A673 (cell line): ENCODE results near the gene PRKG1. TPM values are rescaled to one million over a fixed set of nuclear protein-coding genes. Genes with fewer than 3 reads are reported as not detected.

Source experiments
- BruUV-seq: library from RNA; stranded (reverse); fragments of 400-500 nt; replicated peaks from 2 replicates; lab custom pipeline; 2021; lab: Mats Ljungman, UMichigan
- CTCF ChIA-PET: fragments of 300-600 bp; sonication (Branson Sonifier 250); formaldehyde crosslinking; loops from one replicate; lab custom pipeline; 2022; ENCODE audit warnings: antibody characterized with exemption; lab: Charles Lee
- POLR2A ChIA-PET: fragments of 300-600 bp; sonication (Branson Sonifier 250); formaldehyde crosslinking; loops from one replicate; lab custom pipeline; 2022; ENCODE audit warnings: antibody characterized with exemption; ENCODE audit not compliant: low non-redundant PET; lab: Charles Lee
- DNase-seq: peaks from one replicate; pipeline ENCODE4 v3.0.0-alpha.2; 2015; ENCODE audit warnings: low spot score
- H3K27ac ChIP-seq: fragments of 200-600 bp; sonication (generic); 2 replicates; pipeline ENCODE4 v1.5.1; 2016; ENCODE audit warnings: mixed run types, low read depth, mild to moderate bottlenecking, mixed read lengths, antibody characterized with exemption, low read length; ENCODE audit not compliant: poor library complexity, severe bottlenecking
- H3K27me3 ChIP-seq: fragments of 200-600 bp; sonication (generic); replicated peaks from 2 replicates; pipeline ENCODE4 v1.6.1; 2017; ENCODE audit warnings: mixed run types, low read depth, mild to moderate bottlenecking, mixed read lengths, antibody characterized with exemption, low read length; ENCODE audit not compliant: insufficient read depth, poor library complexity
- H3K36me3 ChIP-seq: fragments of 200-600 bp; sonication (generic); 2 replicates; pipeline ENCODE4 v1.6.1; 2016; ENCODE audit warnings: mixed run types, mild to moderate bottlenecking, mixed read lengths, antibody characterized with exemption, low read length; ENCODE audit not compliant: insufficient read depth, poor library complexity, severe bottlenecking
- H3K4me1 ChIP-seq: fragments of 200-600 bp; sonication (generic); 2 replicates; pipeline ENCODE4 v1.6.1; 2017; ENCODE audit warnings: mixed run types, mild to moderate bottlenecking, mixed read lengths, antibody characterized with exemption, low read length; ENCODE audit not compliant: insufficient read depth, poor library complexity, severe bottlenecking
- H3K4me3 ChIP-seq: fragments of 200-600 bp; sonication (generic); 2 replicates; pipeline ENCODE4 v1.5.1; 2016; ENCODE audit warnings: low read depth, mixed run types, mild to moderate bottlenecking, mixed read lengths, low read length; ENCODE audit not compliant: poor library complexity, severe bottlenecking
- H3K9me3 ChIP-seq: fragments of 200-600 bp; sonication (generic); 2 replicates; pipeline ENCODE4 v1.6.1; 2016; ENCODE audit warnings: mixed run types, low read depth, mild to moderate bottlenecking, mixed read lengths, antibody characterized with exemption, low read length; ENCODE audit not compliant: poor library complexity, severe bottlenecking
- EZH2 ChIP-seq: fragments of 200-600 bp; sonication (generic); IDR thresholded peaks from 2 replicates; pipeline ENCODE4 v1.6.1; 2017; ENCODE audit warnings: borderline replicate concordance, low read depth, mild to moderate bottlenecking, mixed read lengths, antibody characterized with exemption, low read length; ENCODE audit not compliant: poor library complexity, severe bottlenecking
- intact Hi-C: fragments of 100-400 bp; cut with micrococcal nuclease; formaldehyde crosslinking; loops from one replicate; pipeline ENCODE4 v1.10.0; 2022; ENCODE audit not compliant: unreplicated experiment
- total RNA-seq: library from RNA; stranded (reverse); gene quantifications from 2 replicates; pipeline ENCODE4 v1.2.3, GENCODE V29; 2021
- TF ChIP-seq, protein P1 (sequence below): fragments of 300-800, 200-600 bp; sonication (generic); conservative IDR thresholded peaks from 2 replicates; pipeline ENCODE4 v1.5.1; 2017; ENCODE audit warnings: low read depth, mild to moderate bottlenecking, antibody characterized with exemption, low read length, moderate library complexity, mixed read lengths

PRKG1 gene
- total RNA-seq, 1 experiment from 2014 or later: 0.58 TPM

GRCh38 chr10:51406581-51406980 is 332.3 kb downstream of the PRKG1 start:
- H3K4me3 ChIP-seq: no peak overlapping the region
- CTCF ChIA-PET: no interaction called here
- TF ChIP-seq EZH2: no peak
- TF ChIP-seq, protein P1, sequence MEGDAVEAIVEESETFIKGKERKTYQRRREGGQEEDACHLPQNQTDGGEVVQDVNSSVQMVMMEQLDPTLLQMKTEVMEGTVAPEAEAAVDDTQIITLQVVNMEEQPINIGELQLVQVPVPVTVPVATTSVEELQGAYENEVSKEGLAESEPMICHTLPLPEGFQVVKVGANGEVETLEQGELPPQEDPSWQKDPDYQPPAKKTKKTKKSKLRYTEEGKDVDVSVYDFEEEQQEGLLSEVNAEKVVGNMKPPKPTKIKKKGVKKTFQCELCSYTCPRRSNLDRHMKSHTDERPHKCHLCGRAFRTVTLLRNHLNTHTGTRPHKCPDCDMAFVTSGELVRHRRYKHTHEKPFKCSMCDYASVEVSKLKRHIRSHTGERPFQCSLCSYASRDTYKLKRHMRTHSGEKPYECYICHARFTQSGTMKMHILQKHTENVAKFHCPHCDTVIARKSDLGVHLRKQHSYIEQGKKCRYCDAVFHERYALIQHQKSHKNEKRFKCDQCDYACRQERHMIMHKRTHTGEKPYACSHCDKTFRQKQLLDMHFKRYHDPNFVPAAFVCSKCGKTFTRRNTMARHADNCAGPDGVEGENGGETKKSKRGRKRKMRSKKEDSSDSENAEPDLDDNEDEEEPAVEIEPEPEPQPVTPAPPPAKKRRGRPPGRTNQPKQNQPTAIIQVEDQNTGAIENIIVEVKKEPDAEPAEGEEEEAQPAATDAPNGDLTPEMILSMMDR: no peak
- H3K36me3 ChIP-seq: no peaks in the 10 kb centered on the region
- no peaks in the 10 kb centered on the region for H3K4me1 ChIP-seq
- BruUV-seq: no TSS peak
- no peak overlapping the region for H3K27ac ChIP-seq
- DNase-seq: no peak
- H3K27me3 ChIP-seq: no peaks in the 10 kb centered on the region
- intact Hi-C loops: no loop called here
- H3K9me3 ChIP-seq: no peaks in the 10 kb centered on the region
- POLR2A ChIA-PET: no interaction called here

DNA sequence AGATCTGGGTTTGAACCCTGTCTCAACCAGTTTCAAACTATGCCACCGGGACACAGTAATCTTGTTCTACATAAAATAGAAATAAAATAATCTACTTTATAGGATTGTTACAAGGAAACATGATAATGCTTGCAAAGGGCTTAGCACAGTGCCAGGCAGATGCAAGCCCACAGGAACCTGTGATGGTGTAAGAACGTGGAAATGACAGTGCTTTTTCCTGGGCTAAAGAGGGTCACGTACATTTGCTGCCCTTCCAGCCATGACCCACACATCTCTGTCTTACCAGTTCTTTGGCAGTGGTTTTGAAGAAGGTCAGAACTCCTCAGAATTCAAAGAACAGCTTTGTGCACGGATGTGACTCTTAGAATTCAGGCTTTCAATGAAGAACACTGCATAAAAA is 342.2 kb downstream of the PRKG1 start:
- TF ChIP-seq EZH2: no peak
- TF ChIP-seq, protein P1: no peak
- no peak for DNase-seq
- Histone ChIP-seq H3K4me3 (no peak overlapping the region), H3K36me3 (no peaks in the 10 kb centered on the region), H3K4me1 (no peaks in the 10 kb centered on the region), H3K9me3 (no peaks in the 10 kb centered on the region), H3K27me3 (peaks cover 4% of the 10 kb centered on the region), H3K27ac (no peak overlapping the region)
- intact Hi-C loops: no loop called here
- ChIA-PET POLR2A (no interaction called here), CTCF (no interaction called here)
- BruUV-seq: no TSS peak

- peaks cover 4% of the 10 kb centered on the region for H3K27me3 ChIP-seq
- H3K4me3 ChIP-seq: no peak overlapping the region
- no peaks in the 10 kb centered on the region for H3K9me3 ChIP-seq
- TF ChIP-seq EZH2: no peak
- TF ChIP-seq, protein P1: no peak
- intact Hi-C loops: loop anchor here (5.0 to 10.0 kb wide), 2 partner anchors 417 to 635 kb away; no protein-coding TSS in a partner anchor
- DNase-seq: no peak
- H3K27ac ChIP-seq: no peak overlapping the region
- CTCF ChIA-PET: no interaction called here
- POLR2A ChIA-PET: no interaction called here
- BruUV-seq: no TSS peak
- H3K4me1 ChIP-seq: no peaks in the 10 kb centered on the region
- H3K36me3 ChIP-seq: no peaks in the 10 kb centered on the region
These were observed 345.2 kb downstream of the PRKG1 start for GRCh38 chr10:51419196-51420093.
